ENCODE data around the gene RHOV.

RHOV gene

DNA sequence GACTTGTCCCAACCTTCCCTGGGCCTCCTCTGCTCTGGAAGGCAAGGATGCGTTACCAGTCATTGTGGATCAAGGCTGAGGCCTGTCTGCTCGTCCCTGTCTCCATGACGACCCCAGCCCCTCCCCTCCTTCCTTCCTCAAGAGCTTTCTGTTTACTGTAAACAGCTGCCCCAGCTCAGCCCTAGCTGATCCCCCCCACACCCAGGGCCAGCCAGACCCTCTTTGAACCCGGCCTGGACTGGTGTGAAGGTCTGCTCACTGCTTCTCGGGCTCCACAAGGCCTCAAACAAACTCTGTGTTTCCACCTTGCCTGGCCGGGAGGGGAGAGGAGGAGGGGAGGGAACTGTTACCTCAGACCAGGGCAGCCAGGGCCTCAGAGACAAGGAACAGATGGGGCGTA, 37.1 kb upstream of the RHOV start:
- TF ChIP-seq CTCF (IDR thresholded peaks at IDR 0.05; ENCODE audit: control insufficient read depth, extremely low read depth, insufficient read depth): no peak
- H3K4me3 ChIP-seq (ENCODE audit: low read depth, low read length): no peak overlapping the region
- DNase-seq (ENCODE audit: low read depth): no peak

- DNase-seq (ENCODE audit: low read depth): no peak
- TF ChIP-seq CTCF (IDR thresholded peaks at IDR 0.05; ENCODE audit: control insufficient read depth, extremely low read depth, insufficient read depth): no peak
- no peak overlapping the region for H3K4me3 ChIP-seq (ENCODE audit: low read depth, low read length)
Observed at GRCh38 chr15:40909662-40910630, 35.9 kb upstream of the RHOV start.

GRCh38 chr15:40908095-40908494, 34.1 kb upstream of the RHOV start:
- no peak overlapping the region for H3K4me3 ChIP-seq (ENCODE audit: low read depth, low read length)
- DNase-seq (ENCODE audit: low read depth): no peak
- TF ChIP-seq CTCF (IDR thresholded peaks at IDR 0.05; ENCODE audit: control insufficient read depth, extremely low read depth, insufficient read depth): no peak

GRCh38 chr15:40906991-40907802, 33.2 kb upstream of the RHOV start:
- DNase-seq (ENCODE audit: low read depth): no peak
- no peak for TF ChIP-seq CTCF (IDR thresholded peaks at IDR 0.05; ENCODE audit: control insufficient read depth, extremely low read depth, insufficient read depth)
- H3K4me3 ChIP-seq (ENCODE audit: low read depth, low read length): peak overlapping the region; percentile 43

GRCh38 chr15:40906091-40906990, 32.3 kb upstream of the RHOV start:
- DNase-seq (ENCODE audit: low read depth): peak; percentile 71

More at GRCh38 chr15:40906091-40906990, 32.3 kb upstream of the RHOV start:
- TF ChIP-seq CTCF (IDR thresholded peaks at IDR 0.05; ENCODE audit: control insufficient read depth, extremely low read depth, insufficient read depth): peak; percentile 67
- H3K4me3 ChIP-seq (ENCODE audit: low read depth, low read length): peak overlapping the region; percentile 43

Data from LNCaP clone FGC (cell line).